Activated CD4-positive, alpha-beta memory T cell treated with anti-CD3 and anti-CD28 coated beads for 36 hours (primary cell): ENCODE results near the gene CLCN4. TPM values are rescaled to one million over a fixed set of nuclear protein-coding genes. Genes with fewer than 3 reads are reported as not detected.

Source experiments
- CTCF ChIA-PET: fragments of 350-600 bp; sonication (Branson Sonifier 250); formaldehyde crosslinking; loops from one replicate; lab custom pipeline; 2021; ENCODE audit warnings: antibody characterized with exemption, inconsistent platforms; lab: Charles Lee
- POLR2A ChIA-PET: fragments of 350-600 bp; sonication (Branson Sonifier 250); formaldehyde crosslinking; loops from one replicate; lab custom pipeline; 2021; ENCODE audit warnings: antibody characterized with exemption; lab: Charles Lee
- DNase-seq: peaks from one replicate; pipeline ENCODE4 v3.0.0-alpha.2; 2020
- H3K27ac Mint-ChIP-seq: one replicate; pipeline ENCODE4 v1.8.0; 2021; ENCODE audit warnings: mixed read lengths
- H3K27me3 Mint-ChIP-seq: one replicate; pipeline ENCODE4 v1.8.0; 2021; ENCODE audit warnings: mixed read lengths
- H3K36me3 Mint-ChIP-seq: one replicate; pipeline ENCODE4 v1.8.0; 2021; ENCODE audit warnings: mixed read lengths
- H3K4me1 Mint-ChIP-seq: one replicate; pipeline ENCODE4 v1.8.0; 2021; ENCODE audit warnings: low read depth, mixed read lengths
- H3K4me3 Mint-ChIP-seq: one replicate; pipeline ENCODE4 v1.8.0; 2021; ENCODE audit warnings: mild to moderate bottlenecking, mixed read lengths
- H3K9me3 Mint-ChIP-seq: one replicate; pipeline ENCODE4 v1.8.0; 2021; ENCODE audit warnings: mixed read lengths
- intact Hi-C: fragments of 100-400 bp; cut with micrococcal nuclease; formaldehyde crosslinking; loops from one replicate; pipeline ENCODE4 v1.15.1; 2023
- total RNA-seq, 2 experiments: library from RNA; stranded (reverse); gene quantifications; one replicate each; pipeline ENCODE4 v1.2.3, GENCODE V29; 2021

CLCN4 gene
- total RNA-seq, 2 experiments from 2014 or later, result not detected

- Mint-ChIP-seq H3K27me3 (peaks cover 2% of the 10 kb centered on the region), H3K4me3 (no peak overlapping the region), H3K9me3 (no peaks in the 10 kb centered on the region), H3K4me1 (peaks cover 14% of the 10 kb centered on the region), H3K36me3 (no peaks in the 10 kb centered on the region), H3K27ac (no peak overlapping the region)
- no peak for DNase-seq
- ChIA-PET CTCF (no interaction called here), POLR2A (no interaction called here)
- intact Hi-C loops, result no loop called here
Measured at GRCh38 chrX:10171249-10171648, 14.5 kb downstream of the CLCN4 start.

GRCh38 chrX:10172877-10173276, 16.1 kb downstream of the CLCN4 start:
- intact Hi-C loops, result no loop called here
- Mint-ChIP-seq H3K4me3 (no peak overlapping the region), H3K27me3 (peaks cover 3% of the 10 kb centered on the region), H3K4me1 (peaks cover under 1% of the 10 kb centered on the region), H3K36me3 (no peaks in the 10 kb centered on the region), H3K27ac (no peak overlapping the region), H3K9me3 (no peaks in the 10 kb centered on the region)
- DNase-seq, result no peak
- ChIA-PET POLR2A (no interaction called here), CTCF (no interaction called here)

DNA sequence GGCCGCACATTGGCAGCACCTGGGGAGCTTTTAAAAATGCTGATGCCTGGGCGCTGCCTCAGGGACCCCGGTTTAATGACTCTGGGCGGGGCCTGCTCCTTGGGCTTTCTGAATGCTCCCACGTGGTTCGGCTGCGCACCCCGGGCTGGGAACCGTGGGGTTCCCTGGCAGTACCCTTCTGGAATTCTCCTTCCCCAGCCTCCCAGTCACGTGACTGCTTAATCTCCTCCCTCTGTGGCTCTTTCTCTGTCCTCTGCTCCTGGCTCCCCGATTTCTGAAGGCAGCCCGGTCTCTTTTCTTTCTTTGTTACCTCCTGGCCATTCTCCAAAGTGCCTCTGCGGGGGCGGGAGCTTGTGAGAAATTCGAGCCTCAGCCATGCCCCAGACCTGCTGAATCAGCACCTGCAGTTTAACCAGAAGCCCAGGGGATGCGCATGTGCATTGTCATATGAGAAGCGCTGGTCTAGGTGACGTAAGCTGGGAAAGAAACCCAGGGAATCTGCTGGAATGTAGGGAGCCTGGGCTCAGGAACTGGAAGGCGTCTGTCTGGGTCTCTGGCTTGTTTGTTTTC, 16.6 kb downstream of the CLCN4 start:
- intact Hi-C loops, result no loop called here
- POLR2A ChIA-PET, result no interaction called here

GRCh38 chrX:10174051-10174450, 17.3 kb downstream of the CLCN4 start:
- H3K4me1 Mint-ChIP-seq, result no peaks in the 10 kb centered on the region
- no peaks in the 10 kb centered on the region for H3K9me3 Mint-ChIP-seq
- no peaks in the 10 kb centered on the region for H3K36me3 Mint-ChIP-seq
- H3K27ac Mint-ChIP-seq, result no peak overlapping the region
- intact Hi-C loops, result no loop called here
- no peak for DNase-seq
- CTCF ChIA-PET, result no interaction called here
- peaks cover 3% of the 10 kb centered on the region for H3K27me3 Mint-ChIP-seq
- H3K4me3 Mint-ChIP-seq, result no peak overlapping the region
- POLR2A ChIA-PET, result no interaction called here

More for the DNA sequence above, 16.6 kb downstream of the CLCN4 start:
- H3K27ac Mint-ChIP-seq, result no peak overlapping the region
- no peak overlapping the region for H3K4me3 Mint-ChIP-seq
- H3K27me3 Mint-ChIP-seq, result peaks cover 3% of the 10 kb centered on the region
- H3K36me3 Mint-ChIP-seq, result no peaks in the 10 kb centered on the region
- no peak for DNase-seq
- no peaks in the 10 kb centered on the region for H3K4me1 Mint-ChIP-seq
- CTCF ChIA-PET, result no interaction called here
- no peaks in the 10 kb centered on the region for H3K9me3 Mint-ChIP-seq

DNA sequence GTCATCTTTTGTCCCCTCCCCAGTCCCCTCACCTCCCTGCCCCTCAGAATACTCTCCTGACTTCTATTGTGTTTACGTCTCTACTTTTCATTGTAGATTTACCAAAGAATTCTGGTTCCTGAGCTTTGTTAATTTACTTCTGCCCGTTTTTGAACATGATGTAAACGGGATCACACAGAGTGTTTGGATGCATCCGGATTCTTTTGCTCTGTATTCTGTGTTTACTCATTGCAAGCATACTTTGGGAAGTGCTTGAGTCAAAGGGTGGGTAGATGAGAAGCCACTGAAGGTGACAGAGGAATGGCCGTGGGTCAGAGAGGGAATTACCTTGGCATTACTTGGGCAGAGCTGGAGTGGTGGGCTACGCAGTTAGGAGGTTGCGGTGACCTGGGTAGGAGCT, 18.0 kb downstream of the CLCN4 start:
- no peaks in the 10 kb centered on the region for H3K36me3 Mint-ChIP-seq
- intact Hi-C loops, result no loop called here
- H3K4me1 Mint-ChIP-seq, result no peaks in the 10 kb centered on the region
- no peak for DNase-seq
- H3K4me3 Mint-ChIP-seq, result no peak overlapping the region
- ChIA-PET POLR2A (no interaction called here), CTCF (no interaction called here)
- H3K27me3 Mint-ChIP-seq, result peaks cover 3% of the 10 kb centered on the region
- no peak overlapping the region for H3K27ac Mint-ChIP-seq
- no peaks in the 10 kb centered on the region for H3K9me3 Mint-ChIP-seq

DNA sequence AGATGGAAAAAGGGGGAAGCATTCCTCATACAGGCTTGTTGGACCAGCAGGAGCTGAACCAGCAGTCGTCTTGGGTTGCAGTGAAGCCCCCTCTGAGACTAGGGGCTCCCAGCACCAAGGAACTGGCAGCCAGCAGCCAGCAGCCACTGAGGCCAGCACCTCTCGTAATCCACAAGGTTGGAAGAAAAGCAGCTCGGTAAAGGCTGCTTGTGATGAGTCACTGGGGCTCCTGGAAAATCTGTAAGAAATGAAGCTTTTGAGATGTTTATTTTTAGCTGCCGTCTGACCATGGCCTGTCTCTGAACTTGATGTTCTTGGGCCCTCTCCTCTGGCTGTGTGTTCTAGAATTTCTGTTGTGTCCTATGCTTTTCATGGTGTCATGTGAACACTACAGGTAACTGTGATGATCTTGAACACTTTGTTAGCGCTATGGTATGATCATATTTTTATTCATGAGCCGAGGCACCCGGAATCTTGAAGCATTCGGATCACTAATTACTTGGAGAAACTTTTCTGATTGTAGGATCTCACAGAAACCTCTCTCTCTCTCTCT, 18.6 kb downstream of the CLCN4 start:
- peaks cover 3% of the 10 kb centered on the region for H3K27me3 Mint-ChIP-seq
- POLR2A ChIA-PET, result no interaction called here

GRCh38 chrX:10176121-10177003, 19.6 kb downstream of the CLCN4 start:
- CTCF ChIA-PET, result interaction anchor here (0.8 kb wide), 1 partner anchor 13 kb away, joined by 3 read pairs; no protein-coding TSS in a partner anchor
- peaks cover 3% of the 10 kb centered on the region for H3K27me3 Mint-ChIP-seq
- H3K9me3 Mint-ChIP-seq, result no peaks in the 10 kb centered on the region
- intact Hi-C loops, result no loop called here
- no peak for DNase-seq
- POLR2A ChIA-PET, result no interaction called here
- no peak overlapping the region for H3K27ac Mint-ChIP-seq
- H3K4me1 Mint-ChIP-seq, result no peaks in the 10 kb centered on the region
- no peak overlapping the region for H3K4me3 Mint-ChIP-seq
- no peaks in the 10 kb centered on the region for H3K36me3 Mint-ChIP-seq

More for the DNA sequence above, 18.6 kb downstream of the CLCN4 start:
- no peak overlapping the region for H3K27ac Mint-ChIP-seq
- H3K36me3 Mint-ChIP-seq, result no peaks in the 10 kb centered on the region
- CTCF ChIA-PET, result no interaction called here
- no peak overlapping the region for H3K4me3 Mint-ChIP-seq
- intact Hi-C loops, result no loop called here
- H3K9me3 Mint-ChIP-seq, result no peaks in the 10 kb centered on the region
- no peaks in the 10 kb centered on the region for H3K4me1 Mint-ChIP-seq
- no peak for DNase-seq

DNA sequence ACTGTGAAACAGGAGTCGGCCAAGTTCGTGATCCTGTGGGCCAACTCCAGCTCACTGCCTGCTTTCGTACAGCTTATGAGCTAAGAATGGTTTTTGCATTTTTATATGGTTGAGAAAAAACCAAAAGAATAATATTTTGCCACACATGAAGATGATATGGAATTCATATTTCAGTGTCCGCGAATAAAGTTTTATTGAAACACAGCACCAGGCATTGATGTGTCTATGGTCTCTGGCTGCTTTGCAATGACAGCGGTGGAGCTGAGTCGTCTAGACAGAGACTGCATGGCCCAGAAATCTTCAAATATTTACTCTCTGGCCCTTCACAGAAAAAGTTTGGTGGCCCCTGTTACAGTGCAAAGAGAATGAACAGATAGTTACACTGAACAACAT, 20.2 kb downstream of the CLCN4 start:
- no peaks in the 10 kb centered on the region for H3K36me3 Mint-ChIP-seq
- intact Hi-C loops, result no loop called here
- no peaks in the 10 kb centered on the region for H3K9me3 Mint-ChIP-seq
- POLR2A ChIA-PET, result no interaction called here
- no peak for DNase-seq
- H3K4me1 Mint-ChIP-seq, result no peaks in the 10 kb centered on the region
- peaks cover 3% of the 10 kb centered on the region for H3K27me3 Mint-ChIP-seq
- H3K4me3 Mint-ChIP-seq, result no peak overlapping the region
- H3K27ac Mint-ChIP-seq, result no peak overlapping the region
- CTCF ChIA-PET, result interaction anchor here (0.8 kb wide), 1 partner anchor 12 kb away, joined by 3 read pairs; no protein-coding TSS in a partner anchor

GRCh38 chrX:10177601-10178000, 20.8 kb downstream of the CLCN4 start:
- DNase-seq, result no peak
- no peak overlapping the region for H3K4me3 Mint-ChIP-seq
- H3K27me3 Mint-ChIP-seq, result peaks cover 3% of the 10 kb centered on the region
- no peaks in the 10 kb centered on the region for H3K36me3 Mint-ChIP-seq
- H3K27ac Mint-ChIP-seq, result no peak overlapping the region
- no peaks in the 10 kb centered on the region for H3K9me3 Mint-ChIP-seq
- POLR2A ChIA-PET, result no interaction called here
- CTCF ChIA-PET, result interaction anchor here (0.8 kb wide), 1 partner anchor 12 kb away, joined by 3 read pairs; no protein-coding TSS in a partner anchor
- no peaks in the 10 kb centered on the region for H3K4me1 Mint-ChIP-seq
- intact Hi-C loops, result no loop called here

DNA sequence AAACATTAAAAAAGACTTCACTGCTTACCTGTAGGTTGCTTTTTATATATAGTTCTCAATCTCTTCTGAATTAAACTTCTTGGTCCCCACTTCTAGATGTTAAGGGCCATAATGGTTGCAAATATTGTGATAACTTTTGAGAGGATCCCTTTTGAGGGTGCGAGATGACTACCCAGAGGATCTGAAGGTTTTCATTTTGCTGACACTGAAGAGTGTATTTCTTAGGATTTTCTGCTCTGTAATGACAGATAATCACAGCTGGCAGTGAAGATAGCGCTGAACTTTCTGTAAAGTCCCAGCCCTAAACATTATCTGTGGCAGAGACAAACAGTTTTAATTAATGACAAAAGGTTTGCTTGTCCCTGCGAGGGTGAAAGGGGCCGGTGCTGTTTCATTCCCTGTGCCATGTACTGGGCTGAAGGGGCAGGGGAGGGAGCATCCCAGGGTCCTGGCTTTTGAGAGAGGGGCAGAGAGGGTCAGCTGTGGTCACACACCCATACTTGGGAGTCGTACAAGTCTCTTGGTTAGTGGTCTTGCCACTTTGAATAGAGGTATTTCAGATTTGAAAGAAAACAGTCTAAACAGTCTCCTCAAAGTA, 22.2 kb downstream of the CLCN4 start:
- intact Hi-C loops, result no loop called here
- CTCF ChIA-PET, result interaction anchor here (0.6 kb wide), 1 partner anchor 10 kb away, joined by 3 read pairs; no protein-coding TSS in a partner anchor
- POLR2A ChIA-PET, result no interaction called here
- no peaks in the 10 kb centered on the region for H3K9me3 Mint-ChIP-seq
- no peaks in the 10 kb centered on the region for H3K36me3 Mint-ChIP-seq
- H3K27me3 Mint-ChIP-seq, result peaks cover 3% of the 10 kb centered on the region
- no peaks in the 10 kb centered on the region for H3K4me1 Mint-ChIP-seq
- no peak for DNase-seq
- no peak overlapping the region for H3K27ac Mint-ChIP-seq
- no peak overlapping the region for H3K4me3 Mint-ChIP-seq

DNA sequence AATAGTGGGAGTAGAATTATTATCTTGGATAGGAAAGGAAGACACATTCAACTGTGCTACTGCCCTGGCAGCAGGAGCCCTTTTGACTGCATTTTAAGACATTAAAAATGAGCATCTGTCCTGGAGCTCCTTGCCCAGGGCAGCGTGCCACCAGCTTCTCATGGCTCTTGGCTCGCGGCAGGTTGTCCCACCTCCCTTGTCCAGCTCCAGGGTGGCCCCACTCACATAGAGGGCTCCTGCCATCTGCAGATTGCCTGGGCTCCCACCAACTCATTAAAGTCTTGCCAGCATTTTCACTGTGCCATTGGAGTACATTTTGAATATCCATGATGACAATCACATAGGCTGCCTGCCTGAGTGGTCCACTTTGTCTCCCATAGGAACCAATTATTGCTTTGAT, 27.0 kb downstream of the CLCN4 start:
- CTCF ChIA-PET, result no interaction called here
- no peaks in the 10 kb centered on the region for H3K4me1 Mint-ChIP-seq
- H3K27ac Mint-ChIP-seq, result no peak overlapping the region
- no peak for DNase-seq
- POLR2A ChIA-PET, result no interaction called here
- H3K4me3 Mint-ChIP-seq, result no peak overlapping the region
- intact Hi-C loops, result no loop called here
- H3K27me3 Mint-ChIP-seq, result no peaks in the 10 kb centered on the region
- H3K9me3 Mint-ChIP-seq, result no peaks in the 10 kb centered on the region
- H3K36me3 Mint-ChIP-seq, result no peaks in the 10 kb centered on the region

DNA sequence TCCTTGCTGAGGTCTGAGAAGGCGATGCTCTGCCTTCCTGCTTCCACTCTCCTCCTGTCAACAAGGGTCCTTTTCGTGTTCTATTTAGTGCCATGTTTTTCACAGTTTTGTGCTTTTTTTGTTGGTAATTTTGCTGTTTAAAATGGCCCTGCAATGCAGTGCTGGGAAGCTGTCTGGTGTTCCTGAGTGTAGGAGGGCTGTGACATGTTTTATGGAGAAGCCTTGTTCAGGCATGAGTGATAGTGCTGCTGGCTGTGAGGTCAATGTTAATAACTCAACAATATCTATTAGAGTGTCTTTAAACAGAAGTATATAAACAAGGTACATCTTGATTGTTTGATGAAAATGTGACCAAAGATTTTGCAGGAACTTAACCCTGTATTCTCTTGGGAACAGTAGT, 27.6 kb downstream of the CLCN4 start:
- H3K36me3 Mint-ChIP-seq, result no peaks in the 10 kb centered on the region
- ChIA-PET CTCF (no interaction called here), POLR2A (no interaction called here)
- no peak overlapping the region for H3K27ac Mint-ChIP-seq
- no peak overlapping the region for H3K4me3 Mint-ChIP-seq
- no peaks in the 10 kb centered on the region for H3K27me3 Mint-ChIP-seq
- DNase-seq, result no peak
- H3K4me1 Mint-ChIP-seq, result no peaks in the 10 kb centered on the region
- intact Hi-C loops, result no loop called here
- no peaks in the 10 kb centered on the region for H3K9me3 Mint-ChIP-seq
